Caki2 (cell line): ENCODE results near the gene AMDHD1. TPM values are rescaled to one million over a fixed set of nuclear protein-coding genes. Genes with fewer than 3 reads are reported as not detected.

Experiments used
- DNase-seq: peaks from one replicate; pipeline ENCODE4 v3.0.0-alpha.2; 2015; ENCODE audit warnings: low read depth
- in situ Hi-C: cut with HindIII; loops from 2 replicates; pipeline ENCODE4 v1.10.0; 2016; ENCODE audit warnings: low sequenced_read_pairs, low pct_unique_long_range_greater_than_20kb, mixed read lengths
- total RNA-seq: library from RNA; depleted of rRNA; stranded (reverse); fragments of >200 nt; shearing (Covaris generic); gene quantifications from 2 replicates; pipeline ENCODE4 v1.2.3, GENCODE V29; 2014; ENCODE audit warnings: low replicate concordance

Gene AMDHD1
- total RNA-seq, 1 experiment from 2014 or later: not detected

DNA sequence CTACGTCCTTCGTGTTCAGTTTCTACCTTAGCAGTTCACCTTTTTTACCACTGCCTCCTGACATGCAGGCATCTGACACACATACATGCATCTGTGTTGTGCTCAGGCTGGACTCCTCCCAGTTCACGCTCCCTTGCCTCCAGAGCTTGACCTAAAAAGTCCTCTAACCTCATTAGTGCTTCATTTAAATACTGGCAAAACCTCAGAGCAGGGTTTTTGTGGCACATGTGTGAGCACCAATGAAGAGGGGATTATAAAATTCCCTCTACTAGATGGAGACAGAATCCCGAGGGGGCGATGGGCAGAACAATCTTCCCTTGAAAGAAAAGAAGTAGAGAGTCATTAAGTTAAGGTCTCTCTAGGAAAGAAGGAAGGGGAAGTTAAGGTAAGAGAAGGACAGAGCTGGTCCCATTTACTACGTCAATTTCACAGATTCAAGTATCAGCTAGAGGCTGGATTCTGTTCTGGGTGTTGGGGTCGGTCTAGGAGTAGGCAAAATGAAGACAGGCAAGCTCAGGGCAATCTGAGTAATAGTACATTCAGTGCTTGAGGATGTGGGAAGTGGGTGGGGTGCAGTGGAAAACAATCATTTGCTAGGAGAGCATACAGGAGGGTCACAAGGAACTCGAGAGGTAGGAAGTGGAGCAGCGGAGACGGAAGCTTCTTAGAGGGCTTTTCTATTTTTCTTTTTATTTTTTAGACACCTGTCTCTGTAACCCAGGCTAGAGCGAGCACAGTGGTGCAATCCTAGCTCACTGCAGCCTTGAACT, 45.6 kb downstream of the AMDHD1 start:
- no peak for DNase-seq
- in situ Hi-C loops: no loop called here

DNA sequence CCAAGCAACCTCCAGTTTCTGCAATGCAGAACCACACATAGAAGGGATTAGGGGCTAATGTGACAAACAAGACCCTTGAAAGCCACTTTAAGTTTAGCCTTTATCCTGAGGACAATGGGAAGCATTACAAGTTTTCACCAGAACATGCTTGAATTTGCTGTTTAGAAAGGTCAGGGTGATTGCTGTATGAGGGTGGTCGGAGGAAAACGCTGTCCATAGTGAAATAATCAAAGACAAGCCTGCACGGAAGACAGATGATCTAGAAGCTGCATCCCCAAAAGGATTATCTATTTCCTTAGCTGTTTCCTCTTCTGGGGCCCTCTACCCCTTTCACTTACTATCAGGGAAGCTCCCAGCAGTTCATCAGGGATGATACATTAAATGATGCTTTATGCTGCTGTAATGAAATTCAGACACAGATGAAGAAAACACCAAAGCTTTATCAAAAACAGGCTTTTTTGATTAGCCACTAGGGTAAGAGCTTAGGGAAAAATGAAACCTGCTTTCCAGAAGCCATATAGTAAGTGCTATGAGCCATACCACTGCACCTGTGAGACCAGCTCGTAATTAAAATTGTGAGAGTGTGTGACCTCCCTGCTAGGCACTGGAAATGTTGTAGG, 46.5 kb downstream of the AMDHD1 start:
- in situ Hi-C loops: no loop called here
- DNase-seq: no peak

DNA sequence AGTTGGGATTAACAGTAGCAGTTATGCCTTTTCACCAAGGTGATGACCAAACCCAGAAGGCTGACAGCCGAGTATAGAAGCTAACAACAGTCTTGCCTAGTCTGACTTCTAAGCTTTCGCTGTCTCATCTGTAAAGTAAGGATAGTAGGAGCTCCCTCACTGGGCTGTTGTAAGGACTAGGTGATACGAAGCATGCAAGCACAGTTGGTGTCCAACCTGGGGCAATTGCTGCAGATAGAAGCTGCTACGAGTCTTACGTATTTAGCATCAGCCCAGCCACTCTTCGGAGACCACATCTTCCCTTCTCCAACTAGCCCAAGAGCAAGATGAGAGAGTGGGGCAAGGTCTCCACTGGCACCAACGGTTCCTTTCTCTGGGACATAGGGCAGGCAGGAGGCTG, 47.0 kb downstream of the AMDHD1 start:
- in situ Hi-C loops: no loop called here

DNA sequence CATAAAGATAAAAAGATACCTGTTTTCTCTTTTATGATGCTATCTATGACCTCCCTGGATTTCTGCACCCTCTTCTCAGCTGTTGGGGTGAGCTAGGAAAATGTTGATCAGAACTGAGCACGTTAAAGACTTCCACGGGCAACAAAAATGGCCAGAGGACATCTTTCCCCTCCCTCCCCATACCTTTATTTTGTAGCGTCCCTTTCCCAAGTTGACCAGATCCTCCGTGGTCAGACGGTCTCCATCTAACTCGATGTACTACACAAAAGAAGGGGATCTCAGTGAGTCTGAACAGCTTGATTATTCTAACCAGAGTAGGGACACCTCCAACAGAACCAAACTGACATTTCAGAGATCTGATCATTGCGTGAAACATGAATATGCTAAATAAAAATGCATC, 50.8 kb downstream of the AMDHD1 start:
- DNase-seq: no peak
- in situ Hi-C loops: no loop called here

More for the DNA sequence above, 47.0 kb downstream of the AMDHD1 start:
- no peak for DNase-seq

DNA sequence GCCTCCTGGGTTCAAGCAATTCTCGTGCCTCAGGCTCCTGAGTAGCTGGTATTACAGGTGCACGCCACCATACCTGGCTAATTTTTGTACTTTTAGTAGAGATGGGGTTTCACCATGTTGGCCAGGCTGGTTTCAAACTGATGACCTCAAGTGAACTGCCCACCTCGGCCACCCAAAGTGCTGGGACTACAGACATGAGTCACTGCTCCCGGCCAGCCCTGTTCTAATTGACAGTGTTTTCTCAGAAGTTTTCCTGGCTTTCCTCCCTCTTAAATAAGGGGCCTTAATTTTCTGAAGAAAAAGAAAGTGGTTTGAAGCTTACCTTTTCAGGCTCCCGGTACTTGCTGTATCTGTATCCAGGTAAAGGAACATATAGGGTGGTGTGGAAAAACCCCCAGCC, 51.3 kb downstream of the AMDHD1 start:
- in situ Hi-C loops: no loop called here
- no peak for DNase-seq

DNA sequence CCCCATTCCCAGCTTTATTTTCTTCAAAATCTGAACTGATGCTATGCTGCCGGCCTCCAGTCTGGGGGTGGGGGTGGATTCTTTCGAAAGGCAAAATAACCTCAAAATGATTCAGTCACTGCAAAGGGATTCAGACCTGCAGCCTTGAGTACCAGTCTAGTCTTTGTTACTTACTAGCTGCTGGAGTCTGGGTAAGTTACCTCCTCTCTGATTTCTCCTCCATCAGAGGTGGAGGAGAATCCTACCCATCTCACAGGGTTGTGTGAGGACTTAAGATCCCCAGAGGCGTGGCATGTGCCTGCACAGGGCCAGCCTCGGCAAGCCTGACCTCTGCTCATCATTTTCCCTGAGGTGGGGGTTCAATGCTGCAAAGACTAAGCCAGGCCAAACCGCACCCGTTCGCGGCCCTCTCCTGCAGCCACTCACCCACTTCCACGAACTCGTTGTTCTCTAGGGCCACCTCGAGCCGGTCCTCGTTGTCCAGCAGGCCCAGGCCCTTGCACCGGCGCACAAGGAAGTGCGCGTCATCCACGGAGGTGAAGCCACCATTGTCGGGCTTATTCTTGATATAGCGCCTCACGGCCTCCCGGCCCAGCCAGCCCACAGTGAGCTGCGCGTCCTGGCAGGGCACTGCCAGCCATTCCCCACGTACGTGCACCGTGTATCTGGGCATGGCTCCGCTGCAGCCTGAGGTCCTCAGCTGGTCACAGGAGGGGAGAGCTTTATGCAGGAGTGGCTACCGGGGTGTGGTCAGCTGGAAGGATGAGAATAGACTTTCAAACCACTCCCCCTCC, 52.3 kb downstream of the AMDHD1 start:
- in situ Hi-C loops: no loop called here
- DNase-seq: no peak

DNA sequence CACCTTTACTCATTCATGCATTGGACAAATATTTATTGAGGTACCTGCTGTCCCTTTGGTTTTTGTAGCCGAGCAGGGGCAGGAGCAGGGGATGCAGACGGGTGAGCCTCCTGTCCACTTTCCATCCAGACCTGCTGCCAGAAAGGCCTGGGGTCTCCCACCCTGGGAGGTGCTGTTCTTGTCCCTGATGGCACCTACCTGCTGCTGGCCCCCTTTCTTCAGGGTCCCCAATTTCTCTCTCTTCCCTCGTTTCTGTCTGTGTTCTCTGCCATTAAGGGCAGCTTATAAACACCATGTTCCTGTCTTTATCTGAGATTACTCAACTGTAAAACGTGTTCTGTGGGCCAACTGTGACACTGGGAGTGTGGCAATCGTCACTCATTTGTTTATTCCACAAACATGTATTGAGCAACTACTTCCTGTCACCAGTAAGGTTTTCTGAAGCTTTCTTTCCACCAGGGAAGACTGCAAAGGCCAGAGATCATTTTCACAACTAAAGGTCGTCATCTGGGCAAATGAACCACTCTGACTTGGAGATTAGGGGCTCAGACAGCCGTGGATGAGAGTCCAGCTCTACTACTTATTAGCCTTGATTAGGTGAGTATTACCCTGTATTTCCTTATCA, 53.0 kb downstream of the AMDHD1 start, which contains the start of gene HAL:
HAL (minus strand) TSS at position 311 of the 625 bp plus-strand sequence. CDS start 434 bp downstream, outside the sequence.
- no peak for DNase-seq
- in situ Hi-C loops: no loop called here

DNA sequence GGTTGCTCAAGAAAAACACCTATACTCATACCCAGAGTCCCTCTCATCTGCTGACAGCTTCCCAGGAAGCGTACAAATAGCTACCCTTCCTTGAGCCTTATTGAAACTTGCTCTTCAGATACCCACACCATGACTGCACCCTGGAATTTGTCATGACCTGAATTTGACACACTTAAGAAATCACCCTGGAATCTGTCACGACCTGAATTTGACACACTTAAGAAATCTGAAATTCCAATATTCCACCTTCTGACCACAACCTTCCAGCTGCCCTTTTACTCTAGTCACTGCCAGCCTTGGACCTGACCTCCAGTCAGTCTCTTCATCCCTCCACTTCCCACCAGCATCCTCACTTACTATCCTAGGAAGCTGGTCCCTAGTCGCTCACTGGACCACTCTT, 54.1 kb downstream of the AMDHD1 start:
- no peak for DNase-seq
- in situ Hi-C loops: no loop called here

DNA sequence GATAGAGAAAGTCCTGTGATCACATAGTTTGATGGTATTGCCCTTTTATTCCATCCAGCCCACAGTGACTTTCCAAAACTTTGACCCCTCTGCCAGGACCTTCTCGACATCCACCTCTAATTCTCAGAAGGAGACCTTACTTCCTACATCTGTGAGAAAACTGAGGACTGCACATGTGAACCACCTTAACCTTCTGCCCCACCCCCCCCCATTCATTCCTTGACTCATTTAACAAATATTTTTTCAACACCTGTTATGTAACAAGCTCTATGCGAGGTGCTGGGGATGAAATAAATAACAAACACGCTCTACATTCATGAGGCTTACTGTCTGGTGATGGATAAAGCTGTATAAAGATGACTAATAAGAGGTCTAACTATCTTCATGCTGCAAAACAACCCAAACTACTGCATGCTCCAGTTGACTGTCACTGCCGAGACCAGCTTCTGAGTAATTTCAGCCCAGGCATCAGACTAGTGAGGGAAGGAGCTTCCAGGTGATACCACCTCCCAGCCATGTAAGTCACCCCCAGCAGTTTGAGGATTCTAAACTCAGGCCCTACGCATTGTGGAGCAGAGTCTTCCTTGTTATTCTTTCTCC, 54.9 kb downstream of the AMDHD1 start:
- peak; percentile 1 for DNase-seq
- in situ Hi-C loops: no loop called here

DNA sequence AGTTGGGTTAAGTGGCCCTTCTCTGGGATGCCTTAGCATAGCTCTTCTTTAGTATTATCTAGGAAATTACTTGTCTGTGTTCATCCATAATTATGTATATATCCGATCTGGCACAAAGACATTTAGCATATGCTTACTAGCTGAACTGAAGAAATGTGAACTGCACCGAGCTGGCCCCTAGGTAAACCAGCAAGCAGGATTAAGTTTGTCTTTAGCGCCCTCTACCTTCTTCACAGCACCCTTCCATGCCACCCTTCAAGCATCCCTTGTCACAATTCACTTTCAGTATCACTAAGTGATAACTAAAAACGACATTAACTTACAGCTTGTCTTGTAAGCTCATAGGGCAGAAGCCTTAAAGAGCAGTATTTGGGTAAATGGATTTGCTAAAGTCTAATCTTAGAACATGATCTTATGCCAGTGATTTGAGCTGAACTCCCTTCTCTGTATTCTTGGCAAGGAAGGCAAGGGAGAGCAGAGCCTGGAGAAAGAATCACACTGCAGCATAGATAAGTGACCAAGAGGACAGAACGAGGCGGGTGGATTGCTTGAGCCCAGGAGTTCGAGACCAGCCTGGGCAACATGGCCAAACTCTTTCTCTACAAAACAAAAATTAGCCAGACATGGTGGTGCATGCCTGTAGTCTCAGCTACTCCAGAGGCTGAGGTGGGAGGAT, 55.6 kb downstream of the AMDHD1 start:
- peak; percentile 44 for DNase-seq
- in situ Hi-C loops: no loop called here

DNA sequence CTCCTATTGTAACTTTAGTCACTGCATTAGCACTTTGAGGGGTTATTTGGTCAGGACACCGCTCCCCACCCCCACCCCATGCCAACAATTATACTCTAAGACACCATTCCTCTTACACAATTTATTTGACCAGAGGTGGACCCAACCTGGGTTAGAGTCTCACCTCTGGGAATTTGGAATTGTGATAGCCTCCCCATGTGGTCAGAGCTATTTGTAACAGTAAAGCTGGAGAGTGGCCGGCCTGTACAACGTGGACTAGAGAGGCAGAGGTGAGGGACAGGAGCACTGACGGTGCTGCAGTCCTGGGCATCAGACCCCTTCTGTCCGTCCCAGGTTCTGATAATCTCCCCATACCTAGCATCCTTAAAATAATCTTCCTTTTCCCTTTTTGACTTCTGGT, 56.4 kb downstream of the AMDHD1 start:
- DNase-seq: no peak
- in situ Hi-C loops: no loop called here

DNA sequence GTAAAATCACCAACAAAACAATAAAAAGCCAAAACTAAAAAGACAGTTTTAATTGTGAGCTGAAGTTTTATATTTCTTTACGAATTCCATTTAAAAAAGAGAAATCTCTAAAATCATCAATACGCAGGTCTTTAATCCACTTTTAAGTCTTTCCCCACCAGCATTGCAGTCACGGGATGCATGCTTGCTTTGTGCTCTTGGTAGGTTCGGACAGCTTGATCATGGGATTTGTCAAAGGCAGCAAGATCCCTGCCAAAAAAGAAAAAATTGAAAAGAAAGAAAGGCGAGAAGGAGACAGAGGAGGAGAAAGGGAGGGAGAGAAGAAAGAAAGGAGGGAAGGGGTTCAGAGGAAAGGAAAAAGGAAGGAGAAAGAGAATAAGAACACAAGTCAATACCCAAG, 57.7 kb downstream of the AMDHD1 start:
- no peak for DNase-seq
- in situ Hi-C loops: no loop called here

DNA sequence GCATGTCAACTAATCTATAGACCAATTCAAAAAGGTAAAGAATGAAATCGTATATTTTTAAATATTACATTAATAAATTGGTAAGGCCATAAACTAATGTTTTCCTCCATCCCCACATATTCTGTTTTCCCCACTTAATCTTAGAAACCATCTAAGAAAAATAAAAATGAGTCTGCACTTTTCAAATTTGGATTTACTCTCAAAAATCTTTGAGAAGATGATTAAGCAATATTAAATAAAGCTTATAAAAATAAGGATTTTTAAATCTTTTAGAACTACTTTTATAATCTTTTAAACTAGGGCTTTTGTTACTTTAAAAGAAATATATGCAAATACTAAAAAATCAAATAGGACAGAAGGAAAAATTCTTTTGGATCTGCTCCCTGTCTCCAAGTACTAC, 63.6 kb downstream of the AMDHD1 start:
- no peak for DNase-seq
- in situ Hi-C loops: no loop called here

DNA sequence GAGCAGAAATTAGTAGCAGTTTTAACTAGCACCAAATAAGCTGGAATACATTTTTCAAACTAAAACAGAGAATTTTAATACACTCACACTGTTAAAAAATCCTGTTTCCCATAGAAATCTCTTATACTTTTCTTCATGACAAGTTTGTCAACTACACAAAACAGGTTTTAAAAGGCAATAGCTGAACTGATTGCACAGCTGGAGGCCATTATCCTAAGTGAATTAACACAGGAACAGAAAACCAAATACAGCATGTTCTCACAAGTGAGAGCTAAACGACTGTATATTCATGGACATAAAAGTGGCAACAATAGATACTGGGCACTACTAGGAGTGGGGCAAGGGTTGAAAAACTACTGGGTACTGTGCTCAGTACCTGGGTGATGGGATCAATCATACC, 64.6 kb downstream of the AMDHD1 start:
- in situ Hi-C loops: no loop called here
- DNase-seq: no peak

DNA sequence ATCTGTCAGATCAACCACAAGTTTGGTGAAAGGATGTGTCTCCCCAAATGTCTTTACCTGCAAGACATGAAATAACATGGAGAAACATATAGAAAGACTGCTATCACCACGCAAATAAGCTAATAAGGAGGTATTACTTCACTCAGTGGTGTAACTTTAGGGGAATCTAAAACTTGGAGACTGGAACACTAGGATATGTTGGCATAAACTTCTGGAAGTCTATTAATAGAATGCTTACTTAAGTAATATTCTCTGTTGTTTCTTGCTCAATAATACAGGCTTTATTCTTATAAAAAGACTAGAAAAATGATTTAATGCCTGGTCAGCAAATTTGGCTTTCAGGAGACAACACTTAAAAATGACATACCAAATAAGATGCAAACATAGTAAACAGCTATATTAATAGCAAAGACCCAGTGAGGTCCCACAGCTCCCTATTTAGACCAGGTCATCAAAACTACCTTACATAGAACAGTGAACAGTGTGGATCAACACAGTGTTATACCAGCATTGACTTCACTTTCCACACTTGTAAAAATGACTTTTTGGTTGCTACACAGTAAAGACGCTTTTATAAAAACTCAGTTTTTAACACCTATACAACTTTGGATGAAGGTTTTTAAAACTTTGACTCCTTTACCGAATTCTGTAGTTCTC, 71.9 kb downstream of the AMDHD1 start:
- in situ Hi-C loops: no loop called here
- no peak for DNase-seq

DNA sequence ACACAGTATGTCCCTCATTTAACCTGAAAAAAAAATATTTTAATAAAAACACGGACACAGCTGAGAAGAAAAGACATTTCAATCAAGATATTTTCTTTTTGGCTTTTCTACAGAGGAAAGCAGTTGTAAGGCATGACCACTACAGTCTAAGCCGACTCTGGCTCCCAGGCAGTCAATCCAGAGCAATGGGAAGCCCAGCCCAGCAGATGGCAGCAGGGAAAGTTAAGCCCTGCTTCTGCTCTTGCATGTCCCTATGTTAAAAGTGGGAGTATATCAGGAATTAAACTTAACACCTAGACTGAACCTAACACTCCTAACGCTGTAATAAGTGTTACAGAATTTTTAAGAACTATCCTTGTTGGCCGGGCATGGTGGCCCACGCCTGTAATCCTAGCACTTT, 72.5 kb downstream of the AMDHD1 start:
- no peak for DNase-seq
- in situ Hi-C loops: no loop called here
